ENCODE data around the gene CLOCK. TPM values are rescaled to one million over a fixed set of nuclear protein-coding genes. Genes with fewer than 3 reads are reported as not detected.

CLOCK gene
- total RNA-seq, 4 donors from 2014 or later: 23.0 to 32.1 (median 27.8) TPM

DNA sequence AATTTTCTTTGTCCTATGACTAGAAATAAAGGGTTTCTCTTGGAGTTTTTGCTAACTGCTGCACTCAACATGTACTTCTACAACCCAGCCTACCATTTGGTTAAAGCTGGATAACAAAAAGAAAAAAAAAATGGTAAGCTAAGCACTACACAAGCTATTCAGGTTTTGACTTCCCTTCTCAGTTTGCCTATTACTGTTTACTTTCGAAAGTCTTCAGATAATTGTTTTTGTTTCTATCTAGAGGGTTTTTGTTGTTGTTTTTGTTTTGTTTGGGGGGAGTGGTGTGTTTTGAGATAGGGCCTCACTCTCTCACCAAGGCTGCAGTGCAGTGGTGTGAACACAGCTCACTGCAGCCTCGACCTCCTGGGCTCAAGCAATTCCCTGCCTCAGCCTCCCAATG lies 46.6 kb downstream of the CLOCK start:
- no peaks in the 10 kb centered on the region for H3K9me3 ChIP-seq
- H3K4me3 ChIP-seq: no peak overlapping the region
- H3K4me1 ChIP-seq: no peaks in the 10 kb centered on the region
- no peaks in the 10 kb centered on the region for H3K27me3 ChIP-seq
- DNase-seq: no peak
- H3K36me3 ChIP-seq: no peaks in the 10 kb centered on the region
- no peak overlapping the region for H3K27ac ChIP-seq
- TF ChIP-seq CTCF (IDR thresholded peaks at IDR 0.05) (no peak), POLR2A (IDR thresholded peaks at IDR 0.05) (no peak)

DNA sequence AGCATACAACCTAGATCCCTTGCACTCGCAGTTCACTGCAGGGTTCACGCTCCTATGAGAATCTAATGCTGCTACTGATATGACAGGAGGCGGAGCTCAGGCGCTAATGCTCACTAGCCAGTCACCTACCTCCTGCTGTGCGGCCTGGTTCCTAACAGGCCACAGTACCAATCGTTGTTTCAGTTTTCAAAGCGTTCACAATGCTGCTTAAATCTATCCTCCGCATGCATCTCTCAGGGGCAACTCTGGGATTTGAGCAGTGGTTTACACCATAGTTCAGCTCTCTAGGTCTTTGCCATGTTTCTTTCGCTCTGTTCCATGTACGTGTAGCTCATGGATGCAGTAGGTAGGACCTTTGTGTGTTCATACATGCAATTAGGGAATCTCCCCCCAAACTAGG lies 47.2 kb downstream of the CLOCK start:
- no peak for DNase-seq
- H3K27ac ChIP-seq: no peak overlapping the region
- no peak overlapping the region for H3K4me3 ChIP-seq
- no peaks in the 10 kb centered on the region for H3K27me3 ChIP-seq
- no peaks in the 10 kb centered on the region for H3K9me3 ChIP-seq
- no peaks in the 10 kb centered on the region for H3K36me3 ChIP-seq
- H3K4me1 ChIP-seq: no peaks in the 10 kb centered on the region
- TF ChIP-seq POLR2A (IDR thresholded peaks at IDR 0.05): no peak
- TF ChIP-seq CTCF (IDR thresholded peaks at IDR 0.05): no peak

DNA sequence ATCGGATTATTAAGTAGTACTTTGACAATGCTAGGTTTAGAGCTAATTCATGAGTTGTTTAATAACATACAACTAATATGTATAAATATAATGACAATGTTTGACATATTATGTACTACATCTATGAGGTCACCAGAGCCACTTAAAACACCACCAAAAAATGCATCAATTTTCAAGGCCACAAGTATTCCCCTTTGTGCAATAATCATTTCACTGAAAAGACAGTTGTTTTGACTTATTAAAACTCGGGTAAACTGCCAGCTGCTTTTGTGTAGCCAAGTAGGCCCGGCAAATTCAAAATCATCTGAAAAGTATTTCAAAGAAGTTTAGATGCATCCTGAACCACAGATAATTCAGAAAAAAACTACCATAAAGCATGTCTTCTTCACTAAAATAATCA lies 48.7 kb downstream of the CLOCK start:
- TF ChIP-seq CTCF (IDR thresholded peaks at IDR 0.05): no peak
- no peak for TF ChIP-seq POLR2A (IDR thresholded peaks at IDR 0.05)
- no peaks in the 10 kb centered on the region for H3K27me3 ChIP-seq
- no peak overlapping the region for H3K4me3 ChIP-seq
- no peaks in the 10 kb centered on the region for H3K36me3 ChIP-seq
- DNase-seq: no peak
- no peaks in the 10 kb centered on the region for H3K9me3 ChIP-seq
- H3K4me1 ChIP-seq: no peaks in the 10 kb centered on the region
- no peak overlapping the region for H3K27ac ChIP-seq

GRCh38 chr4:55491486-55491885 lies 55.2 kb downstream of the CLOCK start:
- DNase-seq: no peak
- Histone ChIP-seq H3K27ac (no peak overlapping the region), H3K36me3 (peaks cover 0 to 15% (median 0%) of the 10 kb centered on the region in 3 donors), H3K9me3 (no peaks in the 10 kb centered on the region), H3K27me3 (no peaks in the 10 kb centered on the region), H3K4me1 (no peaks in the 10 kb centered on the region), H3K4me3 (no peak overlapping the region)
- no peak for TF ChIP-seq POLR2A (IDR thresholded peaks at IDR 0.05)
- TF ChIP-seq CTCF (IDR thresholded peaks at IDR 0.05): no peak

- TF ChIP-seq CTCF (IDR thresholded peaks at IDR 0.05): no peak
- TF ChIP-seq POLR2A (IDR thresholded peaks at IDR 0.05): no peak
- Histone ChIP-seq H3K27me3 (no peaks in the 10 kb centered on the region), H3K4me1 (no peaks in the 10 kb centered on the region), H3K27ac (no peak overlapping the region), H3K36me3 (peaks cover 0 to 15% (median 0%) of the 10 kb centered on the region in 3 donors), H3K9me3 (no peaks in the 10 kb centered on the region), H3K4me3 (no peak overlapping the region)
- no peak for DNase-seq
These were observed 58.0 kb downstream of the CLOCK start for GRCh38 chr4:55488716-55489115.

GRCh38 chr4:55485821-55486220 lies 60.9 kb downstream of the CLOCK start:
- Histone ChIP-seq H3K36me3 (peaks cover 0 to 15% (median 0%) of the 10 kb centered on the region in 3 donors), H3K9me3 (no peaks in the 10 kb centered on the region), H3K27me3 (no peaks in the 10 kb centered on the region), H3K4me1 (no peaks in the 10 kb centered on the region), H3K27ac (no peak overlapping the region), H3K4me3 (no peak overlapping the region)
- TF ChIP-seq CTCF (IDR thresholded peaks at IDR 0.05) (no peak), POLR2A (IDR thresholded peaks at IDR 0.05) (no peak)
- no peak for DNase-seq
